Lower leg skin (tissue), 4 donors: ENCODE results near the gene VWA8. TPM values are rescaled to one million over a fixed set of nuclear protein-coding genes. Genes with fewer than 3 reads are reported as not detected.
A peak's percentile ranks its signal among the peaks of the same experiment; 100 is the strongest.

Source experiments
- DNase-seq, 2 donors: peaks; one replicate each; pipeline ENCODE4 v3.0.0-alpha.2; 2019; ENCODE audit warnings: low spot score in 2 of 2
- H3K4me3 ChIP-seq: fragments of 200-600 bp; sonication (generic); 2 replicates; pipeline ENCODE4 v1.5.1; 2017; ENCODE audit warnings: mild to moderate bottlenecking, low read depth; ENCODE audit not compliant: poor library complexity, severe bottlenecking
- POLR2A ChIP-seq, 2 donors: fragments of 450-650 bp; IDR thresholded peaks; one replicate each; pipeline ENCODE4 v1.6.1; 2016 to 2017; ENCODE audit warnings: antibody characterized with exemption in 2 of 2, mild to moderate bottlenecking in 1 of 2, moderate library complexity in 1 of 2
- WGBS, 2 donors: methylation state at CpG; one replicate each; pipeline ENCODE4 v1.1.5; 2018; 5-methylcytosine and 5-hydroxymethylcytosine counted together
- intact Hi-C: fragments of 100-400 bp; cut with DNase I; formaldehyde crosslinking; loops from one replicate; pipeline ENCODE4 v1.15.0; 2023; ENCODE audit warnings: low total_unique reads
- total RNA-seq, 4 donors: library from RNA; depleted of rRNA; stranded (reverse); fragments of >200 nt; gene quantifications; one replicate each; pipeline ENCODE4 v1.1.0, GENCODE V29; 2016
- TF ChIP-seq, protein P1 (sequence below), 3 donors: fragments of 450-650 bp; IDR thresholded peaks; one replicate each; pipeline ENCODE4 v1.5.1; 2016; ENCODE audit warnings: antibody characterized with exemption in 3 of 3, mild to moderate bottlenecking in 3 of 3, moderate library complexity in 2 of 3

The VWA8 gene
- total RNA-seq, 4 donors from 2014 or later = 11.8 to 22.0 (median 15.1) TPM

DNA sequence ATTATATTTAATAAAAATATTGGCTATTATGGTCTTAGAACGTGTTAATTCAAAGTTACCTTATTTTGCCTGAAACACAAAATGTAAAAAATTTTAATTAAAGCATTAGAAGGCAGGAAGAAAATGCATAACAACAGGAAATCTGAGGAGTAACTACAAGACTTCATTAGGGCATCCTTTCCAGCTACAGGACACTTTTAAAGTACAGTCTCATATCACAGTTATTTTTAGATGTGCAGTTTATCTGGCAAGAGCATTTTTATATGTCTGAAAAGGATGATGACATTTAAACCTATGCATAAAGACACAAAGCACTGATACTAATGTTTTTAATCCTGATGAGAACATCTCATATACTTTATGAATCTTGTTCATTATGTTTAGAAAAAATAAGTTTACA lies 247.5 kb downstream of the VWA8 start:
- no peak overlapping the region for H3K4me3 ChIP-seq
- WGBS, 2 donors = 88 to 89% methylated on average over 1 of the region's 1 CpG
- no peak for DNase-seq
- intact Hi-C loops = no loop called here
- TF ChIP-seq, protein P1, sequence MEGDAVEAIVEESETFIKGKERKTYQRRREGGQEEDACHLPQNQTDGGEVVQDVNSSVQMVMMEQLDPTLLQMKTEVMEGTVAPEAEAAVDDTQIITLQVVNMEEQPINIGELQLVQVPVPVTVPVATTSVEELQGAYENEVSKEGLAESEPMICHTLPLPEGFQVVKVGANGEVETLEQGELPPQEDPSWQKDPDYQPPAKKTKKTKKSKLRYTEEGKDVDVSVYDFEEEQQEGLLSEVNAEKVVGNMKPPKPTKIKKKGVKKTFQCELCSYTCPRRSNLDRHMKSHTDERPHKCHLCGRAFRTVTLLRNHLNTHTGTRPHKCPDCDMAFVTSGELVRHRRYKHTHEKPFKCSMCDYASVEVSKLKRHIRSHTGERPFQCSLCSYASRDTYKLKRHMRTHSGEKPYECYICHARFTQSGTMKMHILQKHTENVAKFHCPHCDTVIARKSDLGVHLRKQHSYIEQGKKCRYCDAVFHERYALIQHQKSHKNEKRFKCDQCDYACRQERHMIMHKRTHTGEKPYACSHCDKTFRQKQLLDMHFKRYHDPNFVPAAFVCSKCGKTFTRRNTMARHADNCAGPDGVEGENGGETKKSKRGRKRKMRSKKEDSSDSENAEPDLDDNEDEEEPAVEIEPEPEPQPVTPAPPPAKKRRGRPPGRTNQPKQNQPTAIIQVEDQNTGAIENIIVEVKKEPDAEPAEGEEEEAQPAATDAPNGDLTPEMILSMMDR (IDR thresholded peaks at IDR 0.05) = no peak
- TF ChIP-seq POLR2A (IDR thresholded peaks at IDR 0.05) = no peak

DNA sequence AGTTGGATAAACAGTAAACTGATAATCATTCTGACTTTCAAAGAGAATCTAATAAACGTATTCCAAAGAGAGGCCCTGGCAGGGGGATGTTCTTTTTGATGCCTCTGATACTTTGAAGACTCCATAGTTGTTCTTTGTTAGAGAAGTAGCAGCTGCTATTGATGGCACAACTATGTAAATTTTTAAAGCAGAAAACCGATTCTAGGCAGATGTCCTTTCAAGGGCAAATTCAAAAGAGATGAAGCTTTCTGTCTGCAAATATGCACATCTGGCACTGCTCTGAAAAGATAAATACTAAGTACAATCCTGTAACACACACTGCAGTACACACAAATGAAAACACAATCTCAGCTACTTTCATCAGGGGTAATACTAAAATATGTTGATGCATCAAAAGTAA lies 250.1 kb downstream of the VWA8 start:
- H3K4me3 ChIP-seq = no peak overlapping the region
- no peak for TF ChIP-seq POLR2A (IDR thresholded peaks at IDR 0.05)
- TF ChIP-seq, protein P1 (IDR thresholded peaks at IDR 0.05) = no peak
- 89 to 90% methylated on average over 2 of the region's 2 CpGs for WGBS, 2 donors
- DNase-seq = no peak
- intact Hi-C loops = no loop called here

DNA sequence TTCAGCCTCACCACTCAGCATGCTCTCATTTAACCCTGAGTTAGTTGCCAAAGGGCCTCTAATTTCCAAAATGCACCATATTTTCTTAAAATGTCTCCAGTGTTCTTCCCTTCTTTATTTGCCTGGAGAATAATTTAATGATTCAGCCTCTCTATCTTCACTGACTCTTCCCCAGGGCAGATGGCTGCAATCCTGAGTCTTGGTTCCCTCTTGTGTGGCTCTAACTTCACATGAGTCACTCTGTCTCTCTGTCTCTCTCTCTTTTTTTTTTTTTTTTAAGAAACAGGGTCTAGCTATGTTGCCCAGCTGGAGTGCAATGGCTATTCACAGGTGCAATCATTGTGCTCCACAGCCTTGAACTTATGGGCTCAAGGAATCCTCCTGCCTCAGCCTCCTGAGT lies 251.4 kb downstream of the VWA8 start:
- no peak for DNase-seq
- TF ChIP-seq, protein P1 (IDR thresholded peaks at IDR 0.05) = no peak
- TF ChIP-seq POLR2A (IDR thresholded peaks at IDR 0.05) = no peak
- no peak overlapping the region for H3K4me3 ChIP-seq
- intact Hi-C loops = no loop called here

DNA sequence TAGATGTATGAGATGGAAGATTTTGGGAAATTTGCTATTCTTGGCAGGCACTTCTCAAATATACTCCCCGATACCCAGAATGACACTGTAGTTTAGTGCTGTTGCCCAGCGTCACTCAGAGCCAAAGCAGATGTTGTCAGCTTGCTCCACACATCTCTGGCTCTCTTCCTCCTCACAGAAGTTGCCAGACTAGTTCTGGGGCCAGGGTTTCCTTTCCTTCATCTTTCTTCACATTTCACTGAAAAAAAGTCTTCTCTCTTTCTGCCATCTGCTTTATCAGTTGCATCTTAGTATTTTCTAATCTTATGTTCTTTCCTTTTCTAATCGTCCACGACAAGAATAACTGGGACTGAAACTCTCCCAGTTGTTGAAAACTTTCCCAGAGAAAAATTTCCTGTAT lies 252.2 kb downstream of the VWA8 start:
- DNase-seq = peak in 1 of 2 donors; percentile 22
- no peak overlapping the region for H3K4me3 ChIP-seq
- TF ChIP-seq POLR2A (IDR thresholded peaks at IDR 0.05) = no peak
- TF ChIP-seq, protein P1 (IDR thresholded peaks at IDR 0.05) = no peak
- 19 to 27% methylated on average over 4 of the region's 4 CpGs for WGBS, 2 donors
- intact Hi-C loops = no loop called here

DNA sequence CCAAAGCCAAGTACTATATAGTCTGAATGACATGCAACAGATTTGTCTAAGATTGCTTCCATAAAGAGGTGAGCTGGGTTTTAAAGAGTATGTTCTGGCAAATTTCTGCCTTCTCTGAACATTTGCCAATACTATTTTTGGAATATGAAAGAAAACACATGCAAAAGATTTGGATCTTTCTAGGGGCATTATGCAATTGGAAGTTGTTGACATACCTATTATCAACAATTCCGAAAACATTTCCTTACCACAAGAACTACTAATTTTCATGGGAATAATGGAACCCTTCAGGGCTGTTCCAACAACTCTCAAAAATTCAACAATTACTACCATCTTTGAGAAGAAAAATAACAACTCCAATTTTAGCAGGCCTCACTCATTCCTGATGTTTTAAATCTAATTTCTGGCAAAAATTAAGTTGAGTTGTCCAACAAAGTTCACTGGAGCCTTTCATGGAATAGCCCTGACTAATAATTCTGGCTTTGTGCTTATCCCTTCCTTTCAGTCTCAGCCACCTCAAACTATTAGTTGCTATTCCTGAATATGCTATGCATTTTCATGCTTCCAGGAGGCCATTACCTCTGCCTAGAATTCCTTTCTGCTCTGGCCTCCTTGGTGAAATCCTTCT lies 253.6 kb downstream of the VWA8 start:
- intact Hi-C loops = no loop called here
- H3K4me3 ChIP-seq = no peak overlapping the region
- TF ChIP-seq, protein P1 (IDR thresholded peaks at IDR 0.05) = no peak
- TF ChIP-seq POLR2A (IDR thresholded peaks at IDR 0.05) = no peak
- 20 to 34% methylated on average over 1 of the region's 1 CpG for WGBS, 2 donors
- DNase-seq = no peak

DNA sequence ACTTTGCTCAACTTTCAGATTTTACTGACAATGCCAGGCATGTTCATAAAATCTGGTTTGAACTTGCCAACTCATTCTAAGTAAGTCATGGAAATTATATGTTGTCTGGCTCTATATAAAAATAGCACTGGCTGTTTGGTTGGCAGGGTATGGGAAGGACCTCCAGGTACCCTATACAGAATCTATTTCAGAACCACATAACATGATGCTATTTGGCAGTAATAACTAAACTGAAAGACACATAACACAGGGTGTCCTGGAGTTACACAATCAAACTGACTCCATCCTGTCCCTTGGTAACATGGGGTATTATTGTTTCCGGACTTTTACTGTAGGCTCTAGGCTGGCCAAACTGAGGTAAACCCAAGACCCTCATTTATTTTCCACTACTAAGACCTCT lies 254.8 kb downstream of the VWA8 start:
- WGBS, 2 donors = 56 to 68% methylated on average over 1 of the region's 1 CpG
- H3K4me3 ChIP-seq = no peak overlapping the region
- intact Hi-C loops = no loop called here
- no peak for DNase-seq
- no peak for TF ChIP-seq POLR2A (IDR thresholded peaks at IDR 0.05)
- TF ChIP-seq, protein P1 (IDR thresholded peaks at IDR 0.05) = no peak
